GM23248 (cell line): Measurements from ENCODE around the gene ANKRD29. TPM values are rescaled to one million over a fixed set of nuclear protein-coding genes. Genes with fewer than 3 reads are reported as not detected.

ENCODE experiments used
- DNase-seq: peaks from one replicate; pipeline ENCODE4 v3.0.0-alpha.2; 2015
- H2AFZ ChIP-seq: fragments of 200-600 bp; sonication (generic); 2 replicates; pipeline ENCODE4 v1.6.1; 2016; ENCODE audit warnings: antibody characterized with exemption
- H3F3A ChIP-seq: fragments of 200-600 bp; sonication (generic); 2 replicates; pipeline ENCODE4 v1.6.1; 2016; ENCODE audit warnings: mild to moderate bottlenecking, antibody characterized with exemption, mixed run types; ENCODE audit not compliant: insufficient read depth
- H3K27ac ChIP-seq: fragments of 200-600 bp; sonication (generic); 2 replicates; pipeline ENCODE4 v1.5.1; 2016; ENCODE audit warnings: mild to moderate bottlenecking
- H3K27me3 ChIP-seq: fragments of 200-600 bp; sonication (generic); replicated peaks from 2 replicates; pipeline ENCODE4 v1.6.1; 2016; ENCODE audit warnings: mild to moderate bottlenecking; ENCODE audit not compliant: insufficient read depth
- H3K36me3 ChIP-seq: fragments of 200-600 bp; sonication (generic); 2 replicates; pipeline ENCODE4 v1.6.1; 2016; ENCODE audit warnings: low read depth, mild to moderate bottlenecking
- H3K4me1 ChIP-seq: fragments of 200-600 bp; sonication (generic); 2 replicates; pipeline ENCODE4 v1.6.1; 2016; ENCODE audit warnings: mild to moderate bottlenecking; ENCODE audit not compliant: insufficient read depth
- H3K4me2 ChIP-seq: fragments of 200-600 bp; sonication (generic); one replicate; pipeline ENCODE4 v1.6.1; 2016; ENCODE audit warnings: mild to moderate bottlenecking; ENCODE audit not compliant: unreplicated experiment
- H3K4me3 ChIP-seq: fragments of 200-600 bp; sonication (generic); 2 replicates; pipeline ENCODE4 v1.5.1; 2016; ENCODE audit warnings: mild to moderate bottlenecking
- H3K79me2 ChIP-seq: fragments of 200-600 bp; sonication (generic); 2 replicates; pipeline ENCODE4 v1.6.1; 2016; ENCODE audit warnings: mild to moderate bottlenecking; ENCODE audit not compliant: insufficient read depth
- H3K9ac ChIP-seq: fragments of 200-600 bp; sonication (generic); 2 replicates; pipeline ENCODE4 v1.6.1; 2016; ENCODE audit warnings: mild to moderate bottlenecking
- H3K9me2 ChIP-seq: fragments of 200-600 bp; sonication (generic); 2 replicates; pipeline ENCODE4 v1.6.1; 2016; ENCODE audit warnings: mixed run types, mild to moderate bottlenecking, moderate library complexity; ENCODE audit not compliant: insufficient read depth
- H3K9me3 ChIP-seq: fragments of 200-600 bp; sonication (generic); one replicate; pipeline ENCODE4 v1.6.1; 2017; ENCODE audit warnings: low read depth
- H4K20me1 ChIP-seq: fragments of 200-600 bp; sonication (generic); 2 replicates; pipeline ENCODE4 v1.6.0; 2016; ENCODE audit not compliant: insufficient read depth
- EZH2 ChIP-seq: fragments of 200-600 bp; sonication (generic); IDR thresholded peaks from 2 replicates; pipeline ENCODE4 v1.6.1; 2018; ENCODE audit warnings: antibody characterized with exemption, mild to moderate bottlenecking; ENCODE audit not compliant: insufficient read depth, poor library complexity, severe bottlenecking
- EZH2phosphoT487 ChIP-seq: fragments of 200-600 bp; sonication (generic); IDR thresholded peaks from 2 replicates; pipeline ENCODE4 v1.6.1; 2018; ENCODE audit warnings: antibody characterized with exemption, moderate library complexity, mild to moderate bottlenecking, low read depth; ENCODE audit not compliant: insufficient read depth
- WGBS, 2 experiments: methylation state at CpG; one replicate each; pipeline ENCODE4 v1.1.6; 2015 to 2017; ENCODE audit warnings: low lambda C conversion rate in 2 of 2, low coverage in 1 of 2; ENCODE audit errors: missing lambda C conversion rate in 2 of 2; 5-methylcytosine and 5-hydroxymethylcytosine counted together
- in situ Hi-C: fragments of 300-500 bp; cut with MboI; formaldehyde crosslinking; loops from 2 replicates; pipeline ENCODE4 v1.15.0; 2020
- polyA plus RNA-seq: library from polyadenylated mRNA; unstranded; fragments of >200 nt; fragmentation: Nextera tagmentation; extraction: Ambion mirVana; gene quantifications from 2 replicates; pipeline ENCODE4 v1.2.1, GENCODE V29; 2016
- total RNA-seq: library from RNA; depleted of rRNA; stranded (reverse); fragments of >200 nt; shearing (Covaris generic); gene quantifications from 2 replicates; pipeline ENCODE4 v1.2.3, GENCODE V29; 2014

ANKRD29 gene
- total and polyA plus RNA-seq, 2 experiments from 2014 or later, result 8.0 to 9.2 TPM

DNA sequence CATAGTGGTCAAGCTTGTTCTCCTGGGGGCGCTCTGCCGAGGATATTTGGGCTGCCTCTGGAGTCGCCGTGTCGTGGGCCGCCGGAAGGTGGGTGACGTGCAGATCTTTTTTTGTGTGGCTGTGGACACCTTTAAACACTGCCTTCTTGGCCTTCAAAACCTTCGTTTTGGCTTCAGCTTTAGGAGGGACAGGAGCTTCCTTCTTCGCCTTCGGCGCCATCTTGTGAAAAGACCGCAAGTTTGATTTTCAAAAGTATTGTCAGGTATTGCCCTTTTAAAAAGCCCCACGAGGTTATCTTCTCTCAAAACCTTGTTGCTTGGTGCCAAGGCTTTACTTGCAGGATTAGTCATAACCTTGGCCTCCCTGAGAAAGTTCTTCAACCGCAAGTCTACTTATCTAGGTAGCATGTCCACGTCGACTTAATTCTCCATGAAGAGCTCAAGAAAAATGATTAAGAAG lies 47.4 kb upstream of the ANKRD29 start:
- in situ Hi-C loops, result no loop called here
- H3K9me2 ChIP-seq, result no peaks in the 10 kb centered on the region
- no peak overlapping the region for H3K4me3 ChIP-seq
- H2AFZ ChIP-seq, result no peak overlapping the region
- no peaks in the 10 kb centered on the region for H3K4me1 ChIP-seq
- H3F3A ChIP-seq, result no peaks in the 10 kb centered on the region
- H3K9ac ChIP-seq, result no peak overlapping the region
- no peaks in the 10 kb centered on the region for H3K27me3 ChIP-seq
- no peaks in the 10 kb centered on the region for H3K79me2 ChIP-seq
- H3K36me3 ChIP-seq, result no peaks in the 10 kb centered on the region
- H3K27ac ChIP-seq, result no peak overlapping the region
- DNase-seq, result no peak
- H3K4me2 ChIP-seq, result no peak overlapping the region
- H3K9me3 ChIP-seq, result no peaks in the 10 kb centered on the region
- TF ChIP-seq EZH2phosphoT487 (no peak), EZH2 (no peak)
- 88% methylated on average over 17 of the region's 17 CpGs for WGBS, 2 experiments
- no peaks in the 10 kb centered on the region for H4K20me1 ChIP-seq

DNA sequence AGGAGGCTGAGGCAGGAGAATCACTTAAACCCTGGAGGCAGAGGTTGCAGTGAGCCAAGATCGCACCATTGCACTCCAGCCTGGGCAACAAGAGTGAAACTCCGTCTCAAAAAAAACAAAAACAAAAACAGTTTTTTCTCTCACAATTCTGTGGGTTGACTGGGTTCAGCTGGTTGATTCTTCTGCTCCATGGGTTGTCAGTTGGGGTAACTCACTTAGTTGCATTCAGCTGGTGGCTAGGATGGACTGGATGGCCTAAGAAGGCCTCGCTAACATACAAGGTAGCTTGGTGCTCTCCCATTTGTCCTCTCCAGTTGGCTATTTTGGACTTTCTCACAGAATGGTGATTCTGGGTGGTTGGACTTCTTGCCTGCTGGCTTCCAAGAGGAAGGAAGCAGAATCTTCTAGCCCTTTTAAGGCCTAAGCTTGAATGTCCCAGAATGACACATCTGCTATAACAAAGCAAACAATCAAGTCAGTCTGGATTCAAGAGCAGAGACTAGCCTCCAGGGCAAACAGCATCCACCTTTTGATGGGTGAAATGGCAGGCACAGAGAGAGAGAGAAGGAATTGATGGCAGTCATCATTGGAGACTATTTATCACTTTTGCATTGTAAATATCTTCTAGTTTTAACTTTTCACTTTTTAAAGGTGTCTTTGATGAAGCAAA lies 44.4 kb upstream of the ANKRD29 start:
- no peak overlapping the region for H3K4me2 ChIP-seq
- H3K27ac ChIP-seq, result no peak overlapping the region
- H2AFZ ChIP-seq, result no peak overlapping the region
- H3K9me3 ChIP-seq, result no peaks in the 10 kb centered on the region
- no peaks in the 10 kb centered on the region for H3F3A ChIP-seq
- 91 to 100% methylated on average over 2 to 3 of the region's 3 CpGs for WGBS, 2 experiments
- no peaks in the 10 kb centered on the region for H3K27me3 ChIP-seq
- H3K4me1 ChIP-seq, result no peaks in the 10 kb centered on the region
- no peak for DNase-seq
- H4K20me1 ChIP-seq, result no peaks in the 10 kb centered on the region
- no peaks in the 10 kb centered on the region for H3K79me2 ChIP-seq
- H3K36me3 ChIP-seq, result no peaks in the 10 kb centered on the region
- no peak overlapping the region for H3K9ac ChIP-seq
- H3K9me2 ChIP-seq, result no peaks in the 10 kb centered on the region
- no peak for TF ChIP-seq EZH2
- no peak for TF ChIP-seq EZH2phosphoT487
- no peak overlapping the region for H3K4me3 ChIP-seq
- in situ Hi-C loops, result no loop called here

DNA sequence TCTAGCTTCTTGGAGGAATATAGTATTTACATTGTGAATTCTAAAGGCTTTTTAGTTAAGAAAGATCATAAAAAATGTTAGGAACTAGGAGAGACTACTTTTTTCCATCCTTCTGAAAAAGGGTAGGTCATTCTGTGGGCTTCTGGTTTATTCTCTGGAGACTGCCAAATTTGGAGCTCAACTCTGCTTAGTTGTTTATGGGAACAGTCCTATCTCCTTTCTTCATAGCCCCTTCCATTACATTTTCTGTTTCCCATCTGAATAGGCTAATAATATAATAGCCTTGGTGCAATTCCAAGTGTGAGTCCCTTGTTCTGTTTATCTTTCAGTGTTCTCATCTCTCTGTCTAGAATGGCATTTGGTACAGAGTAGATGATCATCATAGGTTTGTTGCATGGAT lies 42.1 kb upstream of the ANKRD29 start:
- no peaks in the 10 kb centered on the region for H3K36me3 ChIP-seq
- H3K9me2 ChIP-seq, result no peaks in the 10 kb centered on the region
- no peaks in the 10 kb centered on the region for H3K27me3 ChIP-seq
- no peak overlapping the region for H2AFZ ChIP-seq
- no peak overlapping the region for H3K4me2 ChIP-seq
- no peaks in the 10 kb centered on the region for H3K4me1 ChIP-seq
- no peak overlapping the region for H3K4me3 ChIP-seq
- no peak for DNase-seq
- no peaks in the 10 kb centered on the region for H4K20me1 ChIP-seq
- in situ Hi-C loops, result no loop called here
- H3K9me3 ChIP-seq, result no peaks in the 10 kb centered on the region
- no peaks in the 10 kb centered on the region for H3K79me2 ChIP-seq
- no peak for TF ChIP-seq EZH2phosphoT487
- no peak overlapping the region for H3K27ac ChIP-seq
- no peak overlapping the region for H3K9ac ChIP-seq
- H3F3A ChIP-seq, result no peaks in the 10 kb centered on the region

DNA sequence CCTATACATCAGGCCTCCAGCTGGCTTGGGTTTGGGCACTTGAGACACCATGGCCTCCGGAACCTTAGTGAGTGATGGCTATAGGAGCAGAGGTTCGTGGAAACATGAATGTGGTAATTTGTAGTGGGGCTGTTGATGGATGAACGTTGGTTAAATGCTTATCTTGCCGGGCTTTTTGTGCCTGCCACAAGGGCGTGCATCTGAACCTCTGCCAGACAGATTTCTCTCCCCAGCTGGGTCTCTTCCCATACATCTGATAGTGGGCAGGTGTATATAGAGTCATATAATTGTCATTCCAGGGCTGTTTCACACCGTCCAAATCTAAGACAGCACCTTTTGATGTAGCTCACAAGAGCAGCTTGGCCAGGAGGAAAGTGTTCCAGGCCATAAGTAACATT lies 41.3 kb upstream of the ANKRD29 start:
- no peak overlapping the region for H3K4me3 ChIP-seq
- 71 to 74% methylated on average over 6 of the region's 6 CpGs for WGBS, 2 experiments
- no peaks in the 10 kb centered on the region for H3F3A ChIP-seq
- no peak overlapping the region for H3K9ac ChIP-seq
- in situ Hi-C loops, result no loop called here
- H2AFZ ChIP-seq, result no peak overlapping the region
- H3K9me3 ChIP-seq, result no peaks in the 10 kb centered on the region
- TF ChIP-seq EZH2phosphoT487, result no peak
- TF ChIP-seq EZH2, result no peak
- no peak overlapping the region for H3K27ac ChIP-seq
- H4K20me1 ChIP-seq, result no peaks in the 10 kb centered on the region
- DNase-seq, result no peak
- no peaks in the 10 kb centered on the region for H3K9me2 ChIP-seq
- no peak overlapping the region for H3K4me2 ChIP-seq
- H3K36me3 ChIP-seq, result no peaks in the 10 kb centered on the region
- no peaks in the 10 kb centered on the region for H3K27me3 ChIP-seq
- H3K4me1 ChIP-seq, result no peaks in the 10 kb centered on the region
- no peaks in the 10 kb centered on the region for H3K79me2 ChIP-seq
